NCI-H2029 treated with DMSO at 0.1 percent for 48 hours (cell line): ENCODE results near the gene HOTAIR.

ENCODE experiments used
- DNase-seq: peaks from one replicate; lab custom pipeline; 2025; lab: John Stamatoyannopoulos, UW

HOTAIR gene

DNA sequence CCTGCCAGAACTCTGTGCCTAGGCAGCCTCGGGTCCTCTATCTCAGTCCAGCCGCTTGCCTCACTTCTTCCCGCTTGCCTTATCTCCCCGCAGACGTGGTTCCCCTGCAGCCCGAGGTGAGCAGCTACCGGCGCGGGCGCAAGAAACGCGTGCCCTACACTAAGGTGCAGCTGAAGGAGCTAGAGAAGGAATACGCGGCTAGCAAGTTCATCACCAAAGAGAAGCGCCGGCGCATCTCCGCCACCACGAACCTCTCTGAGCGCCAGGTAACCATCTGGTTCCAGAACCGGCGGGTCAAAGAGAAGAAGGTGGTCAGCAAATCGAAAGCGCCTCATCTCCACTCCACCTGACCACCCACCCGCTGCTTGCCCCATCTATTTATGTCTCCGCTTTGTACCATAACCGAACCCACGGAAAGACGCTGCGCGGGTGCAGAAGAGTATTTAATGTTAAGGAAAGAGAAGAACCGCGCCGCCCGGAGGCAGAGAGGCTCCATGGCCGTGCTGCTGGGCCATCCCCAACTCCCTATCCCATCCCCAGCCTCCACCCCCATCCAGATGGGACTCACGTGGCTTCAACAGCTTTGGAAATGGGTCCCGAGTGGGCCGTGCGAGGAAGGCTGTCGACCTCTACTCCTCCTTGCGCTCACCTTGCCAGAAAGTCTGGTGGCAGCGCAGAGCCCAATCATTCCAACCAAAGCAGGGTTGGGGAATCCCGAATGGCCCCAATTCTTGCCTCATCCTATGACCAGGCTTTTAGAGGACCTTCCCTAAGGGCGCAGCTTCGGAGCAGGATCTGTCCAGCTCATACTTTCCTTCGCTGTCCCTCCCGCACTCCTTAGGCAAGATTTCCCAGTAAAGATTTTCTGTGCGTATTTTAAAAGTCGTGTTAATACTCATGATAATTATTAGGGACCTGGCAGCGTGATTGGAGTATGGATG lies 29.6 kb downstream of the HOTAIR start:
- no peak for DNase-seq

DNA sequence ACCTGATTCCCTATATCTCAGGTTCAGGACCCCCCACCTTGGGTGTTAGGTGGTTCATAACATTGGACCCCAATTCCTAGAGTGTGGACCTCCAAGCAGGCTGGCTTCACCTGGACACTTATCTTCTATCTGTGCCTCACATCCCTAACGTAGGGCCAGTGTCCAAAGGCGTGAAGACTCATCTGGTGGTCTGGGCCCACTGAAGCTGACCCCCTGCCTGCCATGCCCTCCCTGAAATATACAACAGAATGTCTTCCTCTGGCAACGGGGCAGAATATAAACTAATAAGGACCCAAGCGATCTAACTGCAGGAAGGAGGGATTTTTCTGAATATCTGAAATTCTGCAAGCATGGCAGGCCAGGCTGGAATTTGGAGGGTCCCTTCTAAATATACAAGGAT lies 30.5 kb downstream of the HOTAIR start:
- no peak for DNase-seq

DNA sequence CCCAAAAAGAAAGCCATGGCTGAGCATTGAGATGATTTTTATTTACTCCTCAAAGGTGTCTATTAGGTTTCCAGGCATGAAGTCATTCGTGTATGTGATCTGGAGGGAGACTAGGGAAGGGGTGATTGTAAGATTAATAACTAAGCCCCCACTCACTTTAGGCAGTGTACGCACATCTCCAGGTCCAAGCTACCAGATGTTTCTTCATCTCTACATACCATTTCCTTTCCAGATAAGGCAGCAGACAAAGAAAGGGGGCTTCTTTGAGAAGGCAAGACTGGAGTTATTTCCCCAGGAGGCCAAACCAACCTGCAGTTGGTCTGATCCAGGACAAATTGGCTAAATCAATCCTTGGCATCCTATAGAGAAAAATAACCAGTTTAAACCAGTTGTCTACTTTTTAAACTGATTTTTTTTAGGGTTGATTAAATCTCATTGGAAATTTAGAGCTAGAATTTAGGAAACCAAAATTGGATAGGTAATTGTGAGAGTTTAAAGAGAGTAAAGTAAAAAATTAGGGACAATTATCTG lies 32.2 kb downstream of the HOTAIR start:
- DNase-seq: no peak

DNA sequence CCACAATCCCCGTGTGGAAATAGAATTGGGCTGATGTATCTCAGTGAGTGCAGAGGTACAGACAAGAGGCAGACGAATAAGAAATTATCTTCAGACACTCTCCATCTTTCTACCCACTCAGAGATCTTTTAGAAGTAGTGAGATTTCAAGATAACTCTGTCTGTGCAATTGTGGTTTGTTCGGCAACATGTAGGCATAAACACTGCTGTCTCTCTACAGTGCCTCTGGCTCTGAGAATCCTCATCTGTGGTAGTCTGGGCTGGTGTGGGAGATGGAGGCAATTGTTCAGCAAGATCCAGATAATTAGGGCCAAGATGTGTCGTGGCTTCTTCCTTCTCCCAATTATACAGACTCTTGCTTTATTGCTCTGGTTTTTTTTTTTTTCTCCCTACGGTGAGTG lies 33.0 kb downstream of the HOTAIR start:
- no peak for DNase-seq

DNA sequence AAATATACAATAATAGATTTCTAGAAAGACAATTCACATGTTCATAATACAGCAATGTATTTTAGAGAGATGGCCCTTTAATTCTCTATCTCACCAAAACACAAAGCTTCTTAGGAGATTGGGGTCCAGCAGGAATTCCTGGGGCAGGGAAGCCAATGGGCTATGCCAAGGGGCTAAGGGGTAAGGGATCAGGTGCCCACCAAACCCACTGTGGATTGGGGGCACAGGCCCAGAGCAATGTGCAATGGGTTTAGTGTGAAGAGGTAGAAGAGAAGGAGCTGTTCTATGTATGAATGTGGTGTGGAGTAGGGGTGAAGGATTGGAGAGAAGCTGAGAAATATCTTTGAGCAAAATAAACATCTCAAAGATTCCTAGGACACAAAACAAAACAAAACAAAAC lies 33.6 kb downstream of the HOTAIR start:
- no peak for DNase-seq

DNA sequence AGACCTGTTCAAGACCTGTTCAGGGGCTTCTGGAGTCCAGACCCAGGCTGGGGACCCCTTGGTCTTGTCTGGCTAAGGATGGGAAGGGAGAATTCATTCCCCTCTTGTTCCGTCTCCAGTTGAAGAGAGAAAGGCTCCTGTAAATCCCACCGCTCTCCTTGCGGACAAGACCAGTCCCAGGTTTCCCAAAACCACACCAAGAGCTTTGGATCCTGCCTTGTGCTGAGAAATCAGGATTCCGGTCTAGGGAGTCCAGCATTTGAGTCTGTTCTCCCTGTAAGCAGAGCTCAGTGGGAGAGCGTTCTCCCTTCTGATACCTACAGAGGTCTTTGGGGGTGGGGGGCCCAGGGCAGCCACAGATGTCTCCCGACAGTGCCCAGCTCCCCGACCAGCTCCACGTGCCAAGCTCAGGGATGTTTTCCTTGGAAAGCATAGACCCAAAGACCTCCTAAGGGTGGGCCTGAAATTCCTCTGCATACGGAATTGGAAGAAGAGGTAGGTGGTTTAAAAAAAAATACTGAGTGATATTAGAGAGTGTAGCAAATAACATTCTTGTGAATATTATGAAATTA lies 34.2 kb downstream of the HOTAIR start:
- DNase-seq: no peak

DNA sequence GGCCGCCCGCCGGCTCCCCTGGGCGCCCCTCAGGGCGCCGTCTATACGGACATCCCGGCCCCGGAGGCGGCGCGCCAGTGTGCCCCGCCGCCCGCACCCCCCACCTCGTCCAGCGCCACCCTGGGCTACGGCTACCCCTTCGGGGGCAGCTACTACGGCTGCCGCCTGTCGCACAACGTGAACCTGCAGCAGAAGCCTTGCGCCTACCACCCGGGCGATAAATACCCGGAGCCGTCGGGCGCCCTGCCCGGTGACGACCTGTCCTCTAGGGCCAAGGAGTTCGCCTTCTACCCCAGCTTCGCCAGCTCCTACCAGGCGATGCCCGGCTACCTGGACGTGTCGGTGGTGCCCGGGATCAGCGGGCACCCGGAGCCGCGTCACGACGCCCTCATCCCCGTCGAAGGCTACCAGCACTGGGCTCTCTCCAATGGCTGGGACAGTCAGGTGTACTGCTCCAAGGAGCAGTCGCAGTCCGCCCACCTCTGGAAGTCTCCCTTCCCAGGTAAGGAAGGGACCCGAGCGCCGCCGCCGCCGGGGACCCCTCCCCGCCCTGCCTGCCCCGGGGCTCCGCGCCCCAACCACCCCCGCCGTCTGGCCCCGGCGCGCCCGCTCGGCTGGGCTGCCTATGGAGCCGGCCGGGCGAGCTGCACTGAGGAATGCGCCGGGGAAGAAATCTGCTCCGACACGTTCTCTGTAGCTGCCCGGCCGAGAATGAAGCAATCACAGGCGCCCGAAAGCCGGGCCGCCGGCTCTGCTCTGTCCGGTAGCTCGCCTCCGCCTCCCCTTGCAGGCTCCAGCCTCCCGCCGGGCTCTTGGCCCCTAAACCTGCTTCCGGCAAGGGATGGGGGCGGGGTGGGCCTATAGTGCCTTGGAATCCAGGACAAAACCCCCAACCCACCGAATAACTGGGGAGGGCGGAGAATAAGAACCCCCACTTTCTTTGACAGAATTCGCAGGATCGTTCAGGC lies 35.3 kb downstream of the HOTAIR start:
- no peak for DNase-seq

DNA sequence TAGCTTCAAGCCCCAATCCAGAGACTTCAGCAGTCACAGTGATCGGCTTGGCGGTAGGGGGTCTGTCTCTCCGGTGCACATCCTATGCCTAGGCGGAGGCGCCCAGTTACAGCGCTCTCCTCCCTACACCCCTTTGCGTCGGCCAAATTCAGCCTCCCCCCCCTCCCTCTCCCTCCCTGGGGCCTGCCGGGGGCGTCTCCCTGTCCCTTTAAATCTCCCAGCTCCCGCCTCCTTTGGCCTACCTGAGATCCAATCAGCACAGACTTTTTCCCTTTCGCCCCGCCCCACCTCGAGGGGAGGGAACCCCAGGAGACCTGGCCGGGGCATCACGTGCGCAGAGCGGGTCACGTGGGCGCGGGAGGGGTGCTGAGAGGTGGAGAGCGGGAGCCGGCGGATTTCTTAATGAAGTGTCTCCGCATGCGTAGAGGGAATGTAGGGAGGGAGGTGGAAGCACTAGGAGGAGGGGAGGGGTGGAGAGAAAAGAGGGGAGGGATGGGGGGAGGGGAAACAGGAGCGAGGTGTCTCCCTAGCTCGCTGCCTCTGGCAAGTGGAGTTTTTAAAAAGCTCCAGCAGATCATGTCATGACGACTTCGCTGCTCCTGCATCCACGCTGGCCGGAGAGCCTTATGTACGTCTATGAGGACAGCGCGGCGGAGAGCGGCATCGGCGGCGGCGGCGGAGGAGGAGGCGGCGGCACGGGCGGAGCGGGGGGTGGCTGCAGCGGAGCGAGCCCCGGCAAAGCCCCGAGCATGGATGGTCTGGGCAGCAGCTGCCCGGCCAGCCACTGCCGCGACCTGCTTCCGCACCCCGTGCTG lies 36.2 kb downstream of the HOTAIR start, which contains the start of gene HOXC13:
TSS of gene HOXC13 (plus strand) at position 506 of the 815 bp plus-strand sequence. CDS start at position 582, 76 bp downstream.
- no peak for DNase-seq

DNA sequence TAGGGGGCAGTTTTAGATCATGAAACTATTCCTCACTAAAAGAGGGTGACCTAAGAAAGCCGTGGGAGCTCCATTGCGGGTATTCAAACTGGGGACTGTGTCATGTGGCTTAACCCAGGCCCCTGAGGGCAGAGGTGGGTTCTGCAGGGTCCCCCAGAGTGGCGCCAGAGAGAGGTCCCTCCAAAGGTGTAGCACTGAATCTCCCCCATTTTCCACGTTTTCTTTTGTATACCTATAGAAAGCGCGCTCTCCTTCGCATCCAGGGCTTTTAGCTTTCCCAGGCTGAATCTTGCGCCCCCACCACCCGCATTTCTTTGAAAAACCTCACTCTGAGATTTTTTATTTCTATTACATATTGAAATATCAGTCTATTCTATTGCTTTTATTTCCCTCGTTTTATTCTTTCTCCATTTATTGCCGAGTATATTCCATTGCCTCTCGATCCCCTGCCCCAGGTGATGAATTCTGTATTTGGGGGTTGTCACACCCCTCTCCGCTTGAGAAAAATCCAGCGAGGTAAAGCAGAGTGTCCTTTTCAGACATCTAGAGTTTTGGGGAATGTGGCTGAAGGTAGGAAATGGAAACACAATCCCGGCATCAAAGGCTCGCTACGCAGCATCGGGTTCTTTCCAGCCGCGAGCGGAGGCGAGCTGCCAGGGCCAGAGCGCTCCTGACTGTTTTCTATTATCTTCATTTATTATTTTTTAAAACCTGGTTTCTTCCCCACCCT lies 37.0 kb downstream of the HOTAIR start:
- no peak for DNase-seq

DNA sequence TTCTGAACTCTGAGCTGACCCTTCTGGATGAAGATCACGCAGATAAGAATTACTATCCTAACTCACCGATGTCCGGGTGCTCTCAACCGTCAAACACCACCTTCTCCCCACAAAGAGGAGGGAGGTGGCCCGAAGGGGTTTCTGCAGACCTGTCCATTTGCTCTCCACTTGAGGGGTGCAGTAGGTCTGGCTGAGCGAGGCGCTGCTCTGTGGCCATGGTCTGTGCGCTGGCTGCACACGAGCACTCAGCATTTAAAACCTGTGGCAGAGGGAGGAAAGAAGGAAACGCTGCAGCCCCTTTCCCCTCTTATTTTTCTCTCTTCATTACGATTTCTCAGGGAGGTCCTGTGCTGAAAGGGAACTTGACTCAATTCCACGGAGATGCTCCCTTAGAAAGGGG lies 37.7 kb downstream of the HOTAIR start:
- DNase-seq: no peak

DNA sequence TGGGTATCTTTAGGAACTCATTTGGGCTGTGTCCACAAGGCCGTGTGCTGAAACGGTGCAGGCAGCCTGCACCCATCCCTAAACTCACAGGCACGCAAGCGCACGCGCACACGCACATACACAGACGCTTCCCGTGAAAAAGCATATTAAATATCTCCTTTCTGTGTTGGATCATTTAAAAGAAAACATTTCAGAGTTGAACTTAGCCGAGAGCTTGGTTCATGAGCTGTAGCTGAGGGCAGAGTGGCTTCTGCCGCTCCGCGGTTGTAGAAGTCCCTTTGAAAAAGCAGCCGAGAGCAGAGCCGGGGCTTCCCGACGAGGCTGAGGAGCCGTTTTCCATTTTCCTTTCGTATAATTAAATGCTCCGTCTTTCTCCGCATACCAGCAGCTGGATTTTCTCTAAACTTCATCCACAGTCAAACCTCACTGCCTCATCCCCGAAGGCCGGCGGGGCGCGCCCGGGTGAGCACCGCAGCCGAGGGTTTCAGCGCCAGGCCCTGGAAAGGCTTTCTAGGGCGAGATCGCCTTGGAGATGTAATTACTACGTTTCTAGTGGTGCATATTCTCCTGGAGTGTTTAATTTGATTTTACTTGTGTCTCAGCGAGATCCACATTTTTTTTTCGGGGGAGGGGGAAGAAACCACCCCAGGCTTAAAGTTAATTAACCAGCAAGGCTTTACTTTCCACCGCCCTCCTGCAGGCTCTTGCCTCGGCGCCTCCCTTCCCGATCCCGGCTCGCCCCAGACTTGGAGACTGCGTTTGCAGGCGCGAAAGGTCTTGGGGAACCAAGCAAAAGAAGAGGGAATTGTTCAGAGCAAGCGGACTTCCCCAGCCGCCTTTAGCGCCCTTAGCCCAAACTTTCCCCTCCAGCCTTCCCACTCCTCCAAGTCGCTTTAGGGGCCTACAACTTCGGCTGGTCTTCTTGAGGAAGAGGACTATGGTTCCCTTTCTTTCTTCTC lies 39.1 kb downstream of the HOTAIR start:
- no peak for DNase-seq

DNA sequence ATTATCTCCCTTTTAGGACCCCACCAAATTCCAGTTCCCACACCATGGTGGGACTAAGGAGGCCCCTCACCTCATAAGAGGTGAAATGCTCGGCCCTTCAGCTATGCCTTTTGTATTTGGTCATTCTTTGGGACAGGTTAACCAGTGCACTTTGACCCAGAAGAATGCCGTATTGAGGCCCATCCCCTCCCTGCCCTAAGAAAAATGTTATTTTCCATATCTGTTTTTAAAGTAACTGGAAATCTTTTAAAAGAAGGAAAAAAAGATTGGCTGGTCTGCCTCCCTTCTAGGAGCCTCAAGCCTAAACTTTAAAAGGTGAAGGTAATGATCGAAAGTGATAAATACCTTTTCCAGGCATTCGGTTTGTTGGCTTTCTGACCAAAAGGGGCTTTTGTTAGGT lies 41.8 kb downstream of the HOTAIR start:
- DNase-seq: no peak

DNA sequence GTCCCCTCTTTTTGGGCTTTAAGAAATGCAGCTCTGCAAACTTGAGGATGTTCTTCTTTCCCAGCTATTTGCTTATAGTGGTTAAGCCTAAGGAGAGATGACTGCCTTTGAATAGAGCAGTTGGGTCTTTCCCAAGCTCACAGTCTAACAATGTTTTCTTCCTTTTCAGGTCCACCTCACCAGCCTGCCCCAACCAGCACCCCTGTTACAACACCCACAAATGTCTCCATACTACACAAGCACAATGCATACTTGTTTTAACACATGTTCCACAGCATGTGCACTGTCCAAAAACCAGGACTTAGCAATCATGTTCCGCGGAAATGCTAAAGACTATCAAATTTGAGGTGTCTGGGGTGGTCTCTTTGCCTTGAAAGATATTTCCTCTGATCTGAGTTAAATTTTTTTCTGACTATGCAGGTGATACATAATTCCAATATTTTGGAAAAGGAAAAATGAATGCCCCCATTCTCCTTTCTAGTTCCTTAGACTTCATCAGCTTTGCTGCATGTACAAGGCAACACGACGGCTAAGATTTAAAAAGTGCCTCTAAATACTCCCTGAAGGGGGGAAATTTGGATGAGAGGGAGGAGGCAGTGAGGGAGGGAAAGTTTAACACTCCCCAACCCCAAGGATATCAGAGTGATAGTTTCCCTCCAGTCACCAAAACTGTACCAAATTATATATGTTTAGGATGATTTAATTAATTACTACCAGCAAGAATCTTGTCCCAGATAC lies 42.7 kb downstream of the HOTAIR start:
- no peak for DNase-seq

DNA sequence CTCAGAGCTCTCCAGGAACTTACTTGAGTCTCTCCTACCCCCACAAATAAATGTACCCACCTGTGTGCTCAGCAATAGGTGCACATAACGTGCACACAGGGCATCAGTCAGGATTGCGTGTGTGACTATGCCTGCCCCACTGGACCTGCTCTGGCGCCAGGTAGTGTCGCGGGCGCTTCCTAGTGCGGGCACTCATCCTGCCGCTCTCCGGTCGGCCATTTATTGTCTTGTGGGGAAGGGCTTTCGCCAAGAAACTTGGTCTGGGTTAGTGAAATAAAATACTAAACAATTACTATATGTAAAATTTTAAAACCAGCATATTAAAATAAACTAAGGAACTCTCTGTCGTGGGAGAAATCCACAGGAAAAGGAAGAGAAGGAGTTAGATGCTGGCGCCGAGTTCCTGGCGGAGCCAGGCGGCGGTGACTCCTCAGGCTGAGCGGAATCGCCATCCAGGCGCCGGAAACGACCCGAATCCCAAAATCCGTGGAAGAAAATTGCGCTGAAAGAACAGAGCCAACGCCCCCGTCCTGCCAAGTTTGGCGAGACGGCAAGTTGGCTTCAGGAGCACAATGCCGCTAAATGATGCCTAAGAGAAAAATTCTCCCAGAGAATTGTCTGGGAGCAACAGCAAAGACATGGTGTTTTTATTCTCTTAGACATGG lies 44.0 kb downstream of the HOTAIR start:
- no peak for DNase-seq

DNA sequence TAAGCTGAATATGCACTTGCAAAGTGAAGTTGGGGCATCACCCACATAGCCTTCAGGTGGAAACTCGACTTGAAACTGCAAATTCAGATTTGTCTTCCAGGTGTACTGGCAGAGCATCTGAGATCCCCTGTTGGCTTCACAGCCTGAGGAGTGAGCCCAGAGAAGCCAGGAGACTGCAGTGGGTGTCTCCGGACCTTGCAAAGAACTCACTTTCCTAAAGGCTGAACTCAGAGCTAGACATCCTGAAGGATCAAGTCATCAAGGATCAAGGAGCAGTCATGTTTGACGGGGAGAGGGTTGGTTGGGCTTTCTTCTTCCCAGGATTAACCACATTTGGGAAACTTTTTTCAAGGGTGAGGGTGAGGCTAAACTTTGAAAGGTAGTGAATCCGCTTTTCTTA lies 45.2 kb downstream of the HOTAIR start:
- DNase-seq: no peak

DNA sequence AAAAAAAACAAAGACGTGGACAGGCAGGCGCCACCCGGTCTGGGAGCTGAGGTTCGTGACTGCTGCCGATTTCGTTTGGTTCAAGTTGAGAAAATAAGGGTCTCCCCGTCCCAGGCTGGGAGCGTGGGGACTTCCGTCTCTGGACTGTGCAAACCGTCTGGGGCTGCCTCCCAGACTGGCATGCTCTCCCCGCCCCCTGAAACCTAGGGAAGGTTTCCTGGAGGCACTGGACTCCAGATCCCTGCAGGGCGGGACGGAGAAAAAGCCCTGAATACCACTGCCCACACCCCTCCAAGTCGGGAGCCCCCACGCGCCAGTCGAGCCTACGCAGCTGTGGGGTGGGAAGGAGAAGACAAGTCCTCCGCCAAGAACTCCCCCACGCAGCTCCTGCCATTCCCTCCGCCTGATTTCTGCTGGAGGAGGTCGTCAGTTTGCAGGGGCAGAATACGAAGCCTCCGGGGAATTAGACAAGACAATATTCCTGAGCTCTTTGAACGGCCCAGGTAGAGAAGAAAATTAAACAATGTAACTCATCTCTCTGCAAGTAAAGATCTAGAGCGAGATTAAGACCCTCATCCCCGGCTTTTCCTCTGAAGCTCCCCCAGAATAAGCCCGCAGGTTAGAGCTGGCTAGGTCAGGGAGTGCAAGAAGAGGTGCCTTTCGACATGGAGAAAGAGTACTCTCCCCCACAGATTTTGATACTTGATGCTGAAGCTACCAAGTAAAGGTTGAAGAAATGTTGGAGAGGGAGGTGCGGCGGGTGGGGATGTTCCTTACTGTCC lies 46.5 kb downstream of the HOTAIR start:
- DNase-seq: no peak
